HUES64 (cell line): ENCODE results near the gene CMPK1.

ENCODE experiments used
- H3K27ac ChIP-seq: 2 replicates; pipeline ENCODE4 v1.7.0; 2013; ENCODE audit warnings: low read depth, low read length, inconsistent platforms
- H3K27me3 ChIP-seq: 2 replicates; pipeline ENCODE4 v1.6.1; 2013; ENCODE audit warnings: mild to moderate bottlenecking, low read length; ENCODE audit not compliant: insufficient read depth
- H3K36me3 ChIP-seq: 2 replicates; pipeline ENCODE4 v1.6.1; 2013; ENCODE audit warnings: mild to moderate bottlenecking, low read length; ENCODE audit not compliant: insufficient read depth
- H3K4me1 ChIP-seq: 2 replicates; pipeline ENCODE4 v1.6.1; 2013; ENCODE audit warnings: mild to moderate bottlenecking, low read length, moderate library complexity; ENCODE audit not compliant: insufficient read depth
- H3K4me3 ChIP-seq: 2 replicates; pipeline ENCODE4 v1.5.1; 2013; ENCODE audit warnings: mild to moderate bottlenecking, low read length, moderate library complexity
- H3K9ac ChIP-seq: 2 replicates; pipeline ENCODE4 v1.6.1; 2013; ENCODE audit warnings: mild to moderate bottlenecking, low read depth, low read length
- H3K9me3 ChIP-seq: 2 replicates; pipeline ENCODE4 v1.6.1; 2013; ENCODE audit warnings: low read depth, low read length; ENCODE audit not compliant: insufficient read depth
- WGBS: fragments of 150-250, 120-280 bp; methylation state at CpG from one replicate; pipeline ENCODE4 v1.1.7; 2013; ENCODE audit warnings: missing lambda C conversion rate; 5-methylcytosine and 5-hydroxymethylcytosine counted together

CMPK1 gene

GRCh38 chr1:47424336-47424982, 90.9 kb downstream of the CMPK1 start:
- no peak overlapping the region for H3K27ac ChIP-seq

More at GRCh38 chr1:47424336-47424982, 90.9 kb downstream of the CMPK1 start:
- no peaks in the 10 kb centered on the region for H3K36me3 ChIP-seq
- H3K4me1 ChIP-seq = no peaks in the 10 kb centered on the region
- 13% methylated on average over 6 of the region's 6 CpGs for WGBS
- no peak overlapping the region for H3K9ac ChIP-seq
- no peaks in the 10 kb centered on the region for H3K9me3 ChIP-seq
- H3K4me3 ChIP-seq = no peak overlapping the region
- H3K27me3 ChIP-seq = peaks cover 92% of the 10 kb centered on the region
